ENCODE measurements around the gene OVCH1.

Gene OVCH1

DNA sequence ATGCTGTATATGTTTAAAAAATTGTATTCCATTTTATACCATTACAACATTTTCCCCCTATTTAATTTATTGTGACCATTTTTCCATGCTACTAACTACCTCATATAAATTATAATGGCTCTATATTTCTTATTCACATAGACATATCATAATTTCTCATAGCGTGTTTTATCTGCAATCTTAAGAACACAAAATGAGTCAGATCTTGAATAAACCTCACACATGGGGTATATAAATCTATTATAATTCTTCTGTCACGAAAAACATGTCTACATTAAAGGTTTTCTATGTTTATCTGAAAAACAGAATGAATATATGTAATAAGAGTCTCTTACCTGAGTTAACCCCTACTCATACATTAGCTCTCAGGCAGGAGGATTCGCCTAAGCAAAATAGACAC lies 66.0 kb downstream of the OVCH1 start:
- DNase-seq (ENCODE audit: low read depth) = no peak
- no peak overlapping the region for H3K4me3 ChIP-seq (ENCODE audit: low read depth, low read length)
- TF ChIP-seq, protein P1, sequence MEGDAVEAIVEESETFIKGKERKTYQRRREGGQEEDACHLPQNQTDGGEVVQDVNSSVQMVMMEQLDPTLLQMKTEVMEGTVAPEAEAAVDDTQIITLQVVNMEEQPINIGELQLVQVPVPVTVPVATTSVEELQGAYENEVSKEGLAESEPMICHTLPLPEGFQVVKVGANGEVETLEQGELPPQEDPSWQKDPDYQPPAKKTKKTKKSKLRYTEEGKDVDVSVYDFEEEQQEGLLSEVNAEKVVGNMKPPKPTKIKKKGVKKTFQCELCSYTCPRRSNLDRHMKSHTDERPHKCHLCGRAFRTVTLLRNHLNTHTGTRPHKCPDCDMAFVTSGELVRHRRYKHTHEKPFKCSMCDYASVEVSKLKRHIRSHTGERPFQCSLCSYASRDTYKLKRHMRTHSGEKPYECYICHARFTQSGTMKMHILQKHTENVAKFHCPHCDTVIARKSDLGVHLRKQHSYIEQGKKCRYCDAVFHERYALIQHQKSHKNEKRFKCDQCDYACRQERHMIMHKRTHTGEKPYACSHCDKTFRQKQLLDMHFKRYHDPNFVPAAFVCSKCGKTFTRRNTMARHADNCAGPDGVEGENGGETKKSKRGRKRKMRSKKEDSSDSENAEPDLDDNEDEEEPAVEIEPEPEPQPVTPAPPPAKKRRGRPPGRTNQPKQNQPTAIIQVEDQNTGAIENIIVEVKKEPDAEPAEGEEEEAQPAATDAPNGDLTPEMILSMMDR (conservative IDR thresholded peaks at IDR 0.05; ENCODE audit: low read depth, low read length) = no peak

DNA sequence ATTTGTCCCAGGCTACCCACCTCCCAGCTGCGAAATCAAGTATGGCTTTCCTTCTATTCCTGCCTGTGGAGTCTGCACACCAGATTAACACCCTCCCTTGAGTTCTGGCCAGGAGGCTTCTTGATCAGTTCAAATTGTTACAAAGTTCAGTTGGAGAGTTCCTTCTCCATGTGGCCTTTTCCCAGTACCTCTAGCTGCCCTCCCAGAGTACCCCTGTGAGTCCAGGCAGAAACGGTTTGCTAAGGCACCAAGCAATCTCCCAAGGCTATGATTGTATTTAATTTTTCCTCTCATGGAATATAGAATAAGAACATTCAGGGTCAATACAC lies 66.8 kb downstream of the OVCH1 start:
- H3K4me3 ChIP-seq (ENCODE audit: low read depth, low read length) = no peak overlapping the region
- DNase-seq (ENCODE audit: low read depth) = no peak
- TF ChIP-seq, protein P1 (conservative IDR thresholded peaks at IDR 0.05; ENCODE audit: low read depth, low read length) = no peak

DNA sequence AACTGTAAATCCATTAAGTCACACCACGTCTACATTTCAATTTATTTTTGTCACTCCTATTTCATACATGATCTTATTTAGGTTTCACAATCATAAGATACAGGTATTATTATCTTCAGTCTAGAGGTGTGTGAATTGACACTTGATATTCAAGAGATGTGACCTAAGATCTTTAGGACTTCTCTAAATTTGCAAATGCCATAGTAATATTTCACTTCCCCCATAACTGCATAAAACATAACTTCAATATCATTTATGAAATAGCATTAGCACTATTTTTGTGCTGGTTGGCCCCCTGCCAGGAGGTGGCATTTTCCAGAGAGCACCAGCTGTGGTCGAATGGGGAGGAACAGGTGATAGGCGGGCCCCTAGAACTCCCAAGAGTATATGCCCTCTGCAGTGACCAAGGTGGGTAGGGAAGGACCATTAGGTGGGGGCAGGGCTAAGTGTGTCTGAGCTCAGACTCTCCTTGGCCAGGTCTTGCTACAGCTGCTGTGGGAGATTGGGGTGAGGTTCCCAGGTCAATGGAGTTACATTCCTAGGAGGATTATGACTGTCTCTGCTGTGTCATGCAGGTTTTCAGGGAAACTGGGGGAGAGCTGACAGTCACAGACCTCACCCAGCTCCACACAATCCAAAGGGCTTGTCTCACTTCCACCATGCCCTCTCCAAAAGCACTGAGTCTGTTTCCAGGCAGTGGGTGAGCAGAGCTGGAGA lies 67.3 kb downstream of the OVCH1 start:
- TF ChIP-seq, protein P1 (conservative IDR thresholded peaks at IDR 0.05; ENCODE audit: low read depth, low read length) = no peak
- DNase-seq (ENCODE audit: low read depth) = no peak
- H3K4me3 ChIP-seq (ENCODE audit: low read depth, low read length) = no peak overlapping the region

DNA sequence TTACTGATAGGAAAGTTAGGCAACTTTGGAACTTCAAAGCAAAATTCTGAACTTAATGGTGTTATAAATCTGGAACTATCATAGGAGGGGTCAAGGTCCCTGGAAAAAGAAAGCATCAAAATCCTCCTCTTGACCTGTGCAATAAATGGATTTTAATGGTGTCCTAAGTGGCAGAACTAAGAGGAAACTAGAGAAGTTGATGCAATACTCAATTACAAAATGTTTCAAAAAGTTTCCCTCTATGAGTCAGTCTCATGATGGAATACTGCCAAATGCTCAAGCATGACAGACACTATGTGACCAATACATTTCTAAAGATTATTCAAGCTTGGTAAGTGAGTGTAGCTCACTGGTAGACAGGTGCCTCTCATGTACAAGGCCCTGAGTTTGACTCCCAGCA lies 68.9 kb downstream of the OVCH1 start:
- H3K4me3 ChIP-seq (ENCODE audit: low read depth, low read length) = no peak overlapping the region
- peak; percentile 90 for DNase-seq (ENCODE audit: low read depth)

DNA sequence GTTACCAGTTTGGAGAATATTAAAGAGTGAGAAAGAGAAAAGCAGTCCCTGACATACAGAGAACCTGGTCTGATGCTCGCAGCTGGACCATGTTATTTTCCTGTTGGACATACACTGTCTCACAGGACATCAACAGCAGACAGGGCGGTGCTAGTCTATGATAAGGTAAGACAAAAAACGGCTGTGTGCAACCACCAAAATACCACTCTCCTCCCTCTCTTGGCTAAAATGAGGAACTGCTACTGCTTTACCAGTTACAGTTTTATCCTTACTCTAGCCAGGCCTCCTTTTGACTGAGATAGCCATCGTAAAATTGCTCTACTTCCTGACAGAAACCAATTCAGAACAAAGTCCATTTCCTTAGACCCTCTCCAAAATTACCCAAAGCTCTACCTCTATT lies 69.5 kb downstream of the OVCH1 start:
- peak; percentile 10 for DNase-seq (ENCODE audit: low read depth)
- no peak overlapping the region for H3K4me3 ChIP-seq (ENCODE audit: low read depth, low read length)
- TF ChIP-seq, protein P1 (conservative IDR thresholded peaks at IDR 0.05; ENCODE audit: low read depth, low read length) = peak; percentile 18

More for the DNA sequence above, 68.9 kb downstream of the OVCH1 start:
- TF ChIP-seq, protein P1 (conservative IDR thresholded peaks at IDR 0.05; ENCODE audit: low read depth, low read length) = no peak

DNA sequence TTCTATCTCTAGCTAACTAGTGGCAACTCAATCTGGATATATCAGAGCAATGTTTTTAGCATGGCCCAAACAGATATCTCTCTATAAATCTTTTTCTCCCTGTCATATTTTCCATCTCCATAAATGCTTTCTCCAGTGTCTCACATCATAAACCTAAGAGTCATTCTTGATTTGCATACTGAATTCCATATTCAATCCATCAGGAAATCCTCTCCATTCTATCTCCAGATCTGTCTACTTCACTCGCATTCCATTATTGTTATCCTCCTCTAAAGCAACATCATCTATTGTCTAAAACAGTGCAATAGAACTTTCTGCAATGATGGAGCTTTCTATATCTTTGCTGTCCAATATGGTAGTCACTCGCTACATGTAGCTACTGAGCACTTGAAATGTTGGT lies 71.0 kb downstream of the OVCH1 start:
- TF ChIP-seq, protein P1 (conservative IDR thresholded peaks at IDR 0.05; ENCODE audit: low read depth, low read length) = no peak
- DNase-seq (ENCODE audit: low read depth) = no peak
- H3K4me3 ChIP-seq (ENCODE audit: low read depth, low read length) = no peak overlapping the region

DNA sequence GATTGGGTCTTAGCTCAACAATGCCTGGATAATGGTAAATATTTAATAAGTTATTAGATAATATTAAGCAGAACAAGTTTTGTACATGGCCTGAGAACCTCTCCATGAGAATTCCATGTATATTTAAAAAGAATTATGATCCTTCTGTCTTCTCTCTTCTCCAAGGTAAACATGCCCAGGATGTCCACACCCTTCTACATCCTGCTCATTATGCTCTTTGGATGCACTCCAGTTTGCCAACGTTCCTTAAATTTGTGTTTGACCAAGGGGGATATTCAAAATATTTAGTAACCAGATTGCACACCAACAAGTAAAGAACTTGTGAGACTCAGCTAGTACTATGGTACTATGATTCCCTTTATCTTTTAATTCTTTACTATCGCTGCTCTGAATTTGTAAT lies 71.8 kb downstream of the OVCH1 start:
- TF ChIP-seq, protein P1 (conservative IDR thresholded peaks at IDR 0.05; ENCODE audit: low read depth, low read length) = no peak
- no peak overlapping the region for H3K4me3 ChIP-seq (ENCODE audit: low read depth, low read length)
- DNase-seq (ENCODE audit: low read depth) = no peak
